ENCODE results near the gene CEP120. TPM values are rescaled to one million over a fixed set of nuclear protein-coding genes. Genes with fewer than 3 reads are reported as not detected.
"Not testable (repeated sequence)": the region's sequence is repeated elsewhere in the genome, so short reads cannot be mapped to it uniquely, and the experiment has no call there.

CEP120 gene
- total and polyA plus RNA-seq, 2 of the 4 experiments (the other 2 are of a cell fraction), result 6.7 to 46.1 TPM

- Histone ChIP-seq H2BK15ac (ENCODE audit: low read depth, low read length) (no peak overlapping the region), H2BK5ac (ENCODE audit: low read depth, low read length, poor library complexity, severe bottlenecking) (no peak overlapping the region), H2AK5ac (ENCODE audit: low read depth, low read length) (no peak overlapping the region), H2BK120ac (ENCODE audit: low read depth, low read length) (no peak overlapping the region), H4K8ac (ENCODE audit: low read depth in 2 of 2, low read length in 2 of 2) (no peak overlapping the region), H2BK20ac (ENCODE audit: low read depth, low read length) (no peak overlapping the region), H3K9me3 (ENCODE audit: control insufficient read depth, insufficient read depth, low read length) (no peaks in the 10 kb centered on the region), H3K9me1 (ENCODE audit: insufficient read depth, low read length) (no peaks in the 10 kb centered on the region), H3K79me1 (ENCODE audit: low read depth in 1 of 2, low read length in 2 of 2) (0 out of 4 replicates have a peak, but pooled peaks cover 0 to 3% of the 10 kb centered on the region in 2 experiments), H2AK9ac (replicated peaks; ENCODE audit: low read depth, low read length, poor library complexity) (no peak overlapping the region), H3K4me2 (ENCODE audit: low read depth, low read length) (no peak overlapping the region), H3K56ac (ENCODE audit: extremely low read depth, insufficient read depth, low read length) (no peak overlapping the region), H4K5ac (ENCODE audit: low read depth, low read length) (no peak overlapping the region), H4K91ac (ENCODE audit: insufficient read depth, low read depth, low read length) (no peak overlapping the region), H3K4me3 (ENCODE audit: insufficient read depth, low read depth, low read length) (no peak overlapping the region), H2AFZ (replicated peaks; ENCODE audit: low read length, poor library complexity) (no peak overlapping the region), H3K18ac (ENCODE audit: low read depth, low read length) (no peak overlapping the region), H3K9ac (ENCODE audit: low read depth, low read length) (no peak overlapping the region), H3K36me3 (ENCODE audit: control insufficient read depth, insufficient read depth, low read length) (peaks cover 17% of the 10 kb centered on the region), H3K4me1 (ENCODE audit: control insufficient read depth, insufficient read depth, low read length) (peaks cover 4% of the 10 kb centered on the region; the same call in 1 of the 2 replicates), H3K23ac (ENCODE audit: low read depth, low read length) (no peak overlapping the region), H3K4ac (ENCODE audit: low read depth, low read length) (no peak overlapping the region), H4K20me1 (ENCODE audit: insufficient read depth, low read length) (no peaks in the 10 kb centered on the region), H3K14ac (replicated peaks; ENCODE audit: low read depth, low read length) (no peak overlapping the region), H3K27me3 (ENCODE audit: control insufficient read depth, insufficient read depth, low read length) (no peaks in the 10 kb centered on the region), H3K27ac (ENCODE audit: insufficient read depth, low read length) (no peak overlapping the region)
- ChIA-PET CTCF (no interaction called here), POLR2A (ENCODE audit: unreplicated experiment) (no interaction called here)
- BruUV-seq (replicated peaks), result no TSS peak
- ATAC-seq (ENCODE audit: low read depth) (no peak), DNase-seq (no peak)
- dilution Hi-C loops (cut with HindIII; ENCODE audit: low sequenced_read_pairs, unreplicated experiment) (no loop called here), intact Hi-C loops (cut with micrococcal nuclease) (loop anchor here (2.0 kb wide), 1 partner anchor 73 kb away; no protein-coding TSS in a partner anchor), in situ Hi-C loops (cut with MboI; ENCODE audit: low sequenced_read_pairs) (no loop called here)
- 88% methylated on average over 14 of the region's 15 CpGs; no CpG with 5 or more reads in 1 of the 2 experiments for WGBS, 2 experiments (ENCODE audit: extremely low coverage in 2 of 2, insufficient read length in 1 of 2)
- TF ChIP-seq FOS (IDR thresholded peaks at IDR 0.05; ENCODE audit: low read depth, low read length), result no peak
These were observed 21.9 kb downstream of the CEP120 start for GRCh38 chr5:123401320-123401719.

- H4K20me1 ChIP-seq (ENCODE audit: insufficient read depth, low read length); H3K9ac ChIP-seq (ENCODE audit: low read depth, low read length); H2BK15ac ChIP-seq (ENCODE audit: low read depth, low read length); H2AFZ ChIP-seq (replicated peaks; ENCODE audit: low read length, poor library complexity); H3K9me1 ChIP-seq (ENCODE audit: insufficient read depth, low read length); H3K23ac ChIP-seq (ENCODE audit: low read depth, low read length); H2BK20ac ChIP-seq (ENCODE audit: low read depth, low read length); H2BK120ac ChIP-seq (ENCODE audit: low read depth, low read length); H3K27ac ChIP-seq (ENCODE audit: insufficient read depth, low read length); POLR2A ChIA-PET (ENCODE audit: unreplicated experiment); H3K9me3 ChIP-seq (ENCODE audit: control insufficient read depth, insufficient read depth, low read length); H3K56ac ChIP-seq (ENCODE audit: extremely low read depth, insufficient read depth, low read length); H3K18ac ChIP-seq (ENCODE audit: low read depth, low read length); H3K79me1 ChIP-seq (ENCODE audit: low read depth in 1 of 2, low read length in 2 of 2); H3K4me3 ChIP-seq (ENCODE audit: insufficient read depth, low read depth, low read length); H3K4me1 ChIP-seq (ENCODE audit: control insufficient read depth, insufficient read depth, low read length); H4K5ac ChIP-seq (ENCODE audit: low read depth, low read length); H3K4ac ChIP-seq (ENCODE audit: low read depth, low read length); BruUV-seq (replicated peaks); H2AK5ac ChIP-seq (ENCODE audit: low read depth, low read length); H4K8ac ChIP-seq (ENCODE audit: low read depth in 2 of 2, low read length in 2 of 2); dilution Hi-C loops (cut with HindIII; ENCODE audit: low sequenced_read_pairs, unreplicated experiment); H3K14ac ChIP-seq (replicated peaks; ENCODE audit: low read depth, low read length); DNase-seq; H2AK9ac ChIP-seq (replicated peaks; ENCODE audit: low read depth, low read length, poor library complexity); H3K27me3 ChIP-seq (ENCODE audit: control insufficient read depth, insufficient read depth, low read length); H2BK5ac ChIP-seq (ENCODE audit: low read depth, low read length, poor library complexity, severe bottlenecking); H4K91ac ChIP-seq (ENCODE audit: insufficient read depth, low read depth, low read length); ATAC-seq (ENCODE audit: low read depth); in situ Hi-C loops (cut with MboI; ENCODE audit: low sequenced_read_pairs); H3K4me2 ChIP-seq (ENCODE audit: low read depth, low read length); CTCF ChIA-PET: not testable (repeated sequence)
- peaks cover 17% of the 10 kb centered on the region for H3K36me3 ChIP-seq (ENCODE audit: control insufficient read depth, insufficient read depth, low read length)
- WGBS, 2 experiments (ENCODE audit: extremely low coverage in 2 of 2, insufficient read length in 1 of 2), result 97% methylated on average over 11 of the region's 23 CpGs; no CpG with 5 or more reads in 1 of the 2 experiments
- intact Hi-C loops (cut with micrococcal nuclease), result loop anchor here (2.0 kb wide), 1 partner anchor 72 kb away; no protein-coding TSS in a partner anchor
These were observed 22.3 kb downstream of the CEP120 start for GRCh38 chr5:123400870-123401291.

All from IMR-90 (cell line).